Inferior parietal cortex (tissue), 1 donor: Measurements from ENCODE around the gene SND1.
"Not testable (repeated sequence)": the region's sequence is repeated elsewhere in the genome, so short reads cannot be mapped to it uniquely, and the experiment has no call there.

Source experiments
- DNase-seq: peaks from one replicate; pipeline ENCODE4 v3.0.0-alpha.2; 2016; ENCODE audit errors: extremely low spot score

Gene SND1

DNA sequence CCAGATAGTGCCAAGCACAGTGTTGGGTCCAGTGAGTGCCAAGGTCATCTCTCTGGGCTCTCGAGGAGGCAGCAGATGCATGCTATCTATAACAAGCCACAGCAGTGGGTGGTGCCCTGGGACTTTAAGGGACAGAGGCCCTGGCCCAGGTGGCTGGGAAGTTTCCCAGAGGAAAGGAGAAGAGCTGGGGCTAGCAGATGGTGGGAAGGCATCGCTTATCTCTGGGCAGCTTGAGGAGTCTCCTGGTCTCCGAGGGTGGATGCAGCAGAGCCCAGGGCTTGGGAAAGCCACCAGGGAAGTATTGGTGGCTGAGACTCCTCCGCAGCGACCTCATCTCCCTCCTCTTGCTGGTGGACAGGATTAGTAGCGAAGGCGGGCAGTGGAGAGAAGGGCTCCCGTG, 442.7 kb downstream of the SND1 start:
- DNase-seq = no peak

DNA sequence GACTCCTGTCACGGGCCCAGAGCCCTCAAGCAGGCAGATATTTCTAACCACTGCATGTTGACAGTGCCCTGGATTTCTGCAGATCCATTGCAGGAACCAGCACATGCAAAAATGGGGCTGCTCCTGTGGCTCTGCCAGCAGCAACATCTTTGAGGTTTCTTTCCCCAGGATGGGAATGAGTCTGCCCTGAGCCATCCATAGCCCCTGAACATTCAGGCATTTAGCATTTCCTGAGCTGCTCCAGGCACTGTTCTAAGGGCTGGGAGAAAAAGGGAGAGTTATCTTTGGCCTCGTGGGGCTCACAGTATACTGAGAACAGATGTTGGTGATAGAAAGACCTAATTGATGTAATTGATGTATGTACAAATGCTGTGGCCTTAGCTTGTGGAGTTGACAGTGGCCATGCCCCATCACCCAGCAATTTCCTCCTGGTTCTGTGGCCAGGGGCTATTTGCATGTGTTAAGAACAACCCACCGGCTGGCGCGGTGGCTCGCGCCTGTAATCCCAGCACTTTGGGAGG, 445.3 kb downstream of the SND1 start:
- no peak for DNase-seq

- no peak for DNase-seq
These were observed 446.6 kb downstream of the SND1 start for GRCh38 chr7:128098629-128099028.

DNA sequence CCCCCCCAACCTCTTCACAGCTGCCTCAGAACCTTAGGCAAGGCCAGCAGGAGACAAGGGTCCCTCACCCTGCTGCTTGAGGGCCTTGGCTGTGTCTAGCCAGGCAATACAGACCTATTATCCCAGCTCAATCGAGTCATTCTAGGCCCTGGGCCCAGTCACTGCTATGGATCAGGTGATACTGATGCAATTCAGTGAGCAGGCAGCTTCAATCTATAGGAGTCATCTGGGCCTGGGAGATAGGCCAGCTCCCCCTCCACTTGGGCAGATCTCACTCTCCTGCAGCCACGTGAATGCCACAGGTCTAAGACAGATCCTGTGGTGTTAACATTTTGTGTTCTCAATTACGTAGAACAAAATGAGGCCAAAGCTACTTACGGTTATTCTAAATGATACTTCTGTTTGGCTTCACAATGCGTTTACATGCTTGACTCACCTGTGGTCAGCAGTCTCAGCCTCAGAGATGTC, 447.2 kb downstream of the SND1 start:
- DNase-seq = no peak

- no peak for DNase-seq
These were observed 448.4 kb downstream of the SND1 start for GRCh38 chr7:128100225-128100948.

GRCh38 chr7:128100949-128101713, 449.1 kb downstream of the SND1 start:
- no peak for DNase-seq

DNA sequence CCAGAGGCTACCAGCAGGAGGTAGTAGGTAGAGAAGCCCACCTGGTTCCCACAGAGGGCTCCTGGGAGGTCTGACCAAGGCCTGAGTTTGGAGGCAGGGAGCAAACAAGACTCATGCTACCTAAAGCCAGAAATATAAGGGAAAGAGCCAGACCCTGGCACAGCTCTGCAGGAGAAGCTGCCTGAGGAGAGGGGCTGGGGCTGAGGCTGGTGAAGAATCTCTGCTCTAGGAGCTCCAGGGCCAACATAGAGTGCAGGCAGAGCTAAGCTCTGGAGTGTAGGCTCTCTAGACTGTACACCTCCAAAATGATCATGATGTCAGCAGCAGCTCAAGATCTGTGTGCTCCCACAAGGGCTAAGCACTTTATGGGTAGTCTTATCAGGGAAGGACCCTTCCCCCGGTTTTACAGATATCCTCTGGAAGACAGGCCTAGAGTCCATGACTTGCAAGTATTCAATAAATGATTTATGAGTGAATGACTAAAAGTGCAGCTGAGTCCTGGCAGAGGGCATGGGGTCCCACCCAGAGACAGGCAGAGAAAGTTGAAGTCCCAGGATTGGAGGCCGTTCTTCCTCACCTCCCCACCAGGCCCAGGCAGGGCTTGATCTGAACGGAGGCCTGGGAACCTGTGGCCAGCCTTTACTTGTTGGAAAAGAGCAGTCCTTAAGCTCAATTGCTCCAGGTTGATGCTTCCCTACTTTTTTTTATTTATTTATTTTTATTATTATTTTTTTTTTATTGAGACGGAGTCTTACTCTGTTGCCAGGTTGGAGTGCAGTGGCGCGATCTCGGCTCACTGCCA, 450.7 kb downstream of the SND1 start:
- no peak for DNase-seq

DNA sequence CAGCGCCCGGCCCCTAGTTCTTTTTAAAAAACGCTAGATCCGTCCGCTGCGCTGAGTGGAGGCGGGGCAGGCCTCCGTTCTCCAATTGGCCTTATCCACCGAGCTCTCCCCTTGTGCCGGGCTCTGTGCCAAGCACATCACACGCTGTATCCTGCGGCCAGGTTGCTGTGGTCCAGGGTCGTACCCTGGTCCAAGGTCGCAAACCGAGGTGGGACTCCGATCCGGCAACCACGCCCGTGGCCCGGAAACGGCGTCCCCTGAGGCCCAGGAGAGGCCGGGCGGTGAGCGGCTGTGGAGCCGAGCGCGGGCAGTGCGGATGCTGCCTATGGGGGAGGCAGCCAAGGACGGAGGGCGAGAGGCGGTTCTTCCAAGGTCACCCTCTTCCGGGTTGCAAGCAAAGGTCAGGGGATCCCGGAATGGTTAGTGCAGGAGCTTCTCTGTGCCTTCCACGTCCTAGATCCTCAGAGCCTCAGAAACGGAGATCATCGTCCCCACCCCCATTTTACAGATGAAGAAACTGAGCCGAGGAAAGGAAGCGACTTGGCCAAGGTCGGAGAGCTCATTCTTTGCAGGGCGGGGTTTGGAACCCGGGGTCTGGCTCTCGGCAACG, 451.6 kb downstream of the SND1 start:
- DNase-seq = no peak

DNA sequence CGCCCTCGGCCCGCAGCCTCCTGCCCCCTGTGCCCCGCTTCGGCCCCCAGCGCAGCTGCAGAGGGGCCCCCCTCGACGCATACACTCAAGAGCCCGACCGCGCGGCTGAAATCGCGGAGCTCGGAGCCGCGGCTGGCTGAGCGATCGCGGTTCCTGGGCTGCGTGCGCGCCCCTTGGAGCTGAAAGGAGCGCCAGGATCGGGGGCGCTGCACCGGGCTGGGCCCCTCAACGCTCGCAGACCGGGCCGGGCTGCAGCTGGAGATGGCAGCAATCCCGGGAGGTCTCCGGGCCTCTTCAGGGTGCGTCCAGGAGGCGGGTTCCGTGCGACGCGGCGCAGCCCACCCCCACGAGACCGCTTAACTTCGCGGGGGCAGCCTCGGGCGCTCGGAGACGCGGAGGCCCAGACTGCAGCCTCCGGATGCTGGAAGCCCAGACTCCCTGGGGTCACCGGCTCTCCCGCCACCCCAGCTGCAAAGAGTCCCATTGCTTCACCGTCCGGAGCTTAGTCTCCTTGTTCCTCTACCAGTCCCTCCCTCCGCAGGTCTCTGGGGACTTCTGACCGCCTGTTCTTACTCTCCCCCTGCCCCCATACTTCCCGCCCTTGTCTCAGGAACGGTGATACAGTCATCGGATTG, 452.2 kb downstream of the SND1 start:
- DNase-seq = no peak

- no peak for DNase-seq
These were observed 453.4 kb downstream of the SND1 start for GRCh38 chr7:128105228-128106022.

GRCh38 chr7:128106821-128107220, 454.8 kb downstream of the SND1 start:
- DNase-seq = no peak

DNA sequence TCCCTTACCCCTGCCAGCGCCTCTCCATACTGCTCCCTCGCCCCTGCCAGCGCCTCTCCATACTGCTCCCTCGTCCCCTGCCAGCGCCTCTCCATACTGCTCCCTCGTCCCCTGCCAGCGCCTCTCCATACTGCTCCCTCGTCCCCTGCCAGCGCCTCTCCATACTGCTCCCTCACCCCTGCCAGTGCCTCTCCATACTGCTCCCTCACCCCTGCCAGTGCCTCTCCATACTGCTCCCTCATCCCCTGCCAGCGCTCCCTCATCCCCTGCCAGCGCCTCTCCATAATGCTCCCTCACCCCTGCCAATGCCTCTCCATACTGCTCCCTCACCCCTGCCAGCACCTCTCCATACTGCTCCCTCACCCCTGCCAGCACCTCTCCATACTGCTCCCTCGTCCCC, 455.5 kb downstream of the SND1 start:
- DNase-seq = not testable (repeated sequence)

DNA sequence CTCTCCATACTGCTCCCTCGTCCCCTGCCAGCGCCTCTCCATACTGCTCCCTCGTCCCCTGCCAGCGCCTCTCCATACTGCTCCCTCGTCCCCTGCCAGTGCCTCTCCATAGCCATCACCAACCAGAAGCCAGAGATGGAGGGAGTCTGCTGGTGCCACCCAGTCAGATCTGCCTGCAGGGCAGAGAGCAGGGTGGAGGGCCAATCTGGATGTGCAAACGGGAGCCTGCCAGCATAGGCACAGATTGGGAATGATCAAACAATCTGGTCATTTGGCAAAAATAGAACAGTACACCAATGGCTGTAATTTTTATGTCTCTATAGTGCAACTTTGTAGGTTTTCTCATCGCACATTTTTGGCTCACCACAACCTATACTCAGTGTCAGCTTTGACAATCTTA, 456.1 kb downstream of the SND1 start:
- no peak for DNase-seq

GRCh38 chr7:128108641-128109423, 456.8 kb downstream of the SND1 start:
- DNase-seq = no peak

- not testable (repeated sequence) for DNase-seq
These were observed 457.5 kb downstream of the SND1 start for GRCh38 chr7:128109424-128109969.

DNA sequence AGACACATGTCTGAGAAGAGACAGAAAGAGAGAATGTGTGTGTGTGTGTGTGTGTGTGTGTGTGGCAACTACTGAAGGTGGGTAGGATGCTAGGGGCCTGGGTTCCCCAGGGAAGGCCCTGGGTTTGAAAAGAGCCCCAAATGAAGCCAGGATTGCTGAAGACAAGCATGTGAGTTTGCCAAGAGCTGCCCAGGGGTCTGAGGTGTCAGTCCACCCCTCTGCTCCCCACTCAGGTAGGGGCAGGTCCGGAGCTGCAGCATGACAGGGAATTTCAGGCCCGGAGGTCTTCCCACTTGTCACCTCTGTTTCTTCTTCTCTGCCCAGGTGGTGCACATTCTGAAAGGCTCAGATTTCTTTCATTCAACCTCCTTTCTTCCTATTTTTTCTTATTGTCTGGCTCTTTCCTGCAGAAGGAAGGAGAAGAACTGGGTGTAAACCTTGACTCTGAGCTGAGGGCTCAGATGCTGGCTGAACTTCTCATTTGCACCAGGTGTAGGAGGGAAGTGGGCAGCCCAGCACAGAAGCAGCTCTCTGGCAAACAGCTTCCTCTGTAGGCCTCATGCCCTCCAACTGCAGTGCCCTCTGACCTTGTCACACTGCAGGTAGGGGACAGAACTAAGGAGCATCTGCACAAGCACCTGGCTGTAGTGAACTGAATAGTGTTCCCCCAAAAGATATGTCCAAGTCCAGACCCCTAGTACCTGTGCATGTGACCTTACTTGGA, 458.8 kb downstream of the SND1 start:
- no peak for DNase-seq

DNA sequence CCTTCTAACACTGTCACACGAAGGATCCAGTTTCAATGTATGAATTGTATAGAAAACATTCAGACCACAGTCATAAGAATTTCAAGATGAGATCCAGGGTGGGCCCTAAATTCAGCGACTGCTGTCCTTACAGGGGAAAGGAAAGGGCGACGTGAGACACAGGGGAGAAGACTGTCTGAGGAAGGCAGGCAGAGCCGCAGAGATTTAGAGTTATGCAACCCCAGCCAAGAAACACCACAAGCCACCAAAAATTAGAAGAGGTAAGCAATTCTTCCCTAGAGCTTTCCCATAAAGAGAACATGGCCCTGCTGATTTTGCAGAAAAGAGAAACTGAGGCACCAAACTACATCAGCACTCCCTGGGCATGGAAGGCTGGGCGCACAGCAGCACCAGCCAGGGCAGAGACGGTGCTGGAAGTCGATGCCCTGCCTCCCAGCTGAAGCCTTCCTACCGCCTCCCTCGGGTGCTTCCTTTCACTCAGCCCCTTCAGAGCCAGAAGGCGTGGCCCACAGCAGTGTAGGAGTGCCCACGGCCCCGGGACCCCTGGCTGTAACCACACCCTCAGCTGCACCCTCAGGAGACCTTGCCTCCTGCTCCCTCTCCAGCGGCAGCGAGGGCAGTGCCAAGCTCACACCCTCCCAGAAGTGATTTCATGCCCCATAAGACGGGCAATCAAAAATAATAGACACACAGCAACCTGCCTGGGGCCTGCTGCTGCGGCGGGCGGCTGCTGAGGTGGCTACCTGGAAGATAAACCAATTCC, 460.2 kb downstream of the SND1 start:
- no peak for DNase-seq

DNA sequence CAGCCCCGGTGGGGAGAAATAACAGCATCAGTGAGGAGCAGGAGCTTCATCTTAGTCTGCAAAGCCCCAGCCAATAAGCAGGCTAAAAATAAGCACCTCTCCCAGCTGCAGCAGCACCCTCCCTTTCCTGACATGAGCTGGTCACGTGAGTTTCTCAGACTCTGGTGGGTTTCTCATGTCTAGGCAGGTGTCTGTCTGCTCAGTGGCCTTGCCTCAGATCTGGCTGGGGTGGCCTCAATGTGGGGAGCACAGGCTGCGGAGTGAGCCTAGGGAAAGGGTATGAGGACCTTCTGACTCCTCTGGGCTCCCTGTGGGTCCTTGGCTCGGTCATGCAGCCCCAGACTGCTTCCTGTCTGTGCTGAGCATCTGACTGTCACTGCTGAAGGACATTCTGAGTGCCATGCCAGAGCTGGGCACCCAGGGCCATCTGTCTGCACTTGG, 460.8 kb downstream of the SND1 start:
- no peak for DNase-seq
